NCI-H2171 treated with DMSO at 0.1 percent for 48 hours (cell line): ENCODE data around the gene FAM50B.

Source experiments
- DNase-seq: peaks from one replicate; lab custom pipeline; 2025; lab: John Stamatoyannopoulos, UW

Gene FAM50B

DNA sequence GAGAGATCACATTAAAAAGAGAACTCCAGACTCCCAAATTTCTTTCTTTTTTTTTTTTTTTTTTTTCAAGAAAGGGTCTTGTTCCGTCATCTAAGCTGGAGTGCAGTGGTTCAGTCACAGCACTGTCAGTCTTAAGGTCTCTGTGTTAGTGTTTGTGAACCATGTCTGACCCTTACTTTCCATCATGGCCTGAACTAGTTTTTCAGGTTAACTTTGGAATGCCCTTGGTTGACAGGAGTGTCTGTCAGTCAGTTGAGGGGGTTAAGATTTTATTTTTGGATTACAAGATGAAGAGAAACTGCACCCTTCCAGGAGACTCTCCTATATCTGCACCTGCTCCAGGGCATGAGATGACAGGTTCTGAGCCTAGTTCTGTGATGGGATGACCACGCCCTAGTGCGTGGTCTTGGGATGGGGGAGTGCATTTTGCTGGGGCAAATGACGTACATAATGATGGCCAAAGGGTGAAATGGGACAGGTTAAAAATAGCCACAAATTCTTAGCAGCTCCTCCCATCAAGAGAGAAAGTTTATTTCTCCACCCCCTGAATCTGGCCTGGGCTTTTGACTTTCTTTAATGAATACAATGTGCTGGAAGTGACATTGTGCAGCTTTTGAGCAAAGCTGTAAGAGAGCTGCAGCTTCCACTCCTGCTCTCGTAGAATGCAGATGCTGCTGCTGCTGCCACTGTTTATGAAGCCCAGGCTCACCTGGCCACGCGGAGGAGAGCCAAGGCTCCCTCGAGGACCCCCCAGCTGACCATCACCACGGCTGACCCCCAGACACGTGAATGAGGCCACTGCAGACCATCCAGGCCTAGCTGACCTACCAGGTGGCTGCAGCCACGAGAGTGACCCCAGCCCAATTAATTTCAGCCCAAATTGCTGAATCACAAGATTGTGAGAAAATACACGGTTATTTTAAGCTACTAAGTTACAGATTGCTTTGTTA is 29.7 kb upstream of the FAM50B start:
- no peak for DNase-seq

DNA sequence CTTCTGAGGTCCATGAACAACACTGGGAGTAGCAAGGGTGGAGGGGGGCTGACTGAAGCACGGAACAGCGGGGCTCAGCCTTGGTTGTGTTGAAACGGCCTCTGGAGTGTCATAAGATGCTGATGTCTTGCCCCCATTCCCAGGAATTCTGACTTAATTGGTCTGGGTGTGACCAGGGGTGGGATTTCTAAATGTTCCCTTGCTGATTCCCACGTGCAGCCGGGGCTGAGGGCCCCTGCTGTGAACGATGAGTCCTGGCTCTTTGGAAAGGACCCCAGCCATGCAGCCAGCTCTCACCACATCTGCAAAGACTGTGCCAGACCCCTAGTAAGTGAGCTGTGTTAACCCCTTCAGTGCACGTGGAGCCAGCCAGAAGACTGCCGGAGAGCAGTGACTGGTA is 28.6 kb upstream of the FAM50B start:
- DNase-seq, result no peak

- no peak for DNase-seq
These were observed 26.3 kb upstream of the FAM50B start for GRCh38 chr6:3822747-3823445.

- DNase-seq, result no peak
These were observed 25.5 kb upstream of the FAM50B start for GRCh38 chr6:3823671-3824070.

DNA sequence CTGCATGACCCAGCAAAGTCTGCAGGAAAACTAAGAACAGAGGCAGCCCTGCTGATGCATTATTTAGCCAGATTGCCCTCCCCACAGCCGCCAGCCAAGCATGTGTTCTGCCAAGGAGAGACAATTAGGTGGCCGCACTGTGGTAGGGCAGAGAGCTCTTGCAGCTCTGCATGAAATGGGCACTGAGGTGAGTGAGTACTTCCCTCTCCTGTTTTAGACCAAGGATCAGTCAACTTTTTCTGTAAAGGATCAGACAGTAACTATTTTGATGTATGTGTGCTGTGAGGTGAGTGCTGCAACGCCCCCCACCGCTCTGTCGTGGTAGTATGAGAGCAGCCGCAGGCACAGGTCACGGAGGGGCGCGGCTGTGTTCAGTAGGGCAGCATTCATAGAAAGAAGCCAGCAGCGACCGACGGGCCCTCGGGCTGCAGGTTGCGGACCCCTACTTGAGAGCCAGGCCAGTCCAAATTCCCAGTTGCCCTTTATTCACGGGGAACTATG is 23.8 kb upstream of the FAM50B start:
- peak; percentile 55 for DNase-seq

GRCh38 chr6:3825851-3826581 is 23.2 kb upstream of the FAM50B start:
- DNase-seq, result no peak

GRCh38 chr6:3829285-3829684 is 19.9 kb upstream of the FAM50B start:
- DNase-seq, result no peak

- no peak for DNase-seq
These were observed 18.4 kb upstream of the FAM50B start for GRCh38 chr6:3830806-3831205.

- no peak for DNase-seq
These were observed 17.2 kb upstream of the FAM50B start for GRCh38 chr6:3831761-3832530.

DNA sequence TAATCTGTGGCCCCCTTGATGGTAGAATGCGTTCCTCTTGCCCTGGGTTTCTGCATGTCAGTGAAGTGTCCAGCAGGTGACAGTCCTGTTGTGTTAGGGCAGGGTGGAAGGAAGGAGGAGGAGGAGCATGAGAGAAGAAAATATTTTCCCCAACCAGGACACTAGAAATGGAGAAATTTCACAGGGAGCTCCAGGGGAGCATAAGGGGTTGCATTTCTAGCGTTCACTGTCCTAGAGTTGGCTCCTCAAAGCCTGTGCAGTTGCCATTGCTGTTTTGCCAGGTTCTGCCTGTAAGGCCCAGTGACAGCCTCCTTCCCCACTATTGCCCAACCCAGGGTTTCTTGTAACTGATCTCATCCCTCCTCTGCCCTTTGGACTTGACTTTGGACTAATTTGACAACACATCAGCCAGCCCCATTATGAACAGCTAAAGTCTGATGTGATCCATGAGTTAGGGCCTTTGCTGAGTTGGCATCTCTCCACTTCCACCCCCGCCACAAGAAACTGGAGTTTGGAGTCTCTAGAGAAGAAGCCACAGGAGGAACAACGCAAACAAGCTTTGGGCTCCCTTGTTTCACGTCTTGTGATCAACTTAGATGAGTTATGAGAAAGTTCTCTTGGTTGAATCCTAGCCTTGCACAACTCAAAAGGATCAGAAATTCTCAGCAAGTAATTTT is 14.0 kb upstream of the FAM50B start:
- no peak for DNase-seq

DNA sequence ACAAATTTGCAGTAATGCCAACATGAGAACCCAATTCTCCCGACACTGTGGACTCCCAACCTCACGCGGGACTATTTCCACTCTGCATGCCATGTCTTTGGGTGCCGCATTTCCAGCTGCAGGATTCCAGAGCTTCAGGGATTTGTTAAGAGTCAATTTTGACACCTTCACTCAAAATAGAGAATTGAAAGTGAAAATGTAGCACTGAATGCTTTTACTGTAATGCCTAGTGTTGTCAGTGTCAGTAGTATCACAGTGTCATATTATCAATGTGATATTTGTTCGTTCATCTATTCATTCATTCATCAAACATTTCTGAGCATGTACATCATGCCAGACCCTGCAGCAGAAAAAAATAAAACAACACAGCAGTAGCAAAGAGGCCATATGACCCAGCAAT is 13.4 kb upstream of the FAM50B start:
- no peak for DNase-seq

DNA sequence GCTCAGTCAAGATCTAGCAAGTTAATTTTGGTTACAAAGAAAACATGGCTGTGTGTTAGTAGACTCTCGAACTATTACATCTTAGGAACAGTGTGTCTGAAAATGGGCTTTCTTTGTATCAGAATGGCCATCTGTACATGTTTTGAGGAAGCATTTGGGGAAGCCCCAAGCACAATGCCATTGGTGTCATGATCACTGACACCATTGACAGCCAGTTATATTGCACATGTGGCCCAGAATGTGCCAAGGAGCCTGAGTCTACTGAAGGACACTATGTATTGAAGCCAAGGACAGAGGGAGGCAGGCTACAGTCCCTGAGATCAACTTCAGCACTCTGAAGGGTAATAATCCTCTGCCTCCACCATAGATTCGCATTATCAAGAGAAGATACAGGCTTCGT is 12.6 kb upstream of the FAM50B start:
- no peak for DNase-seq

- DNase-seq, result no peak
These were observed 11.4 kb upstream of the FAM50B start for GRCh38 chr6:3837781-3838180.

GRCh38 chr6:3838992-3839867 is 9.9 kb upstream of the FAM50B start:
- no peak for DNase-seq

DNA sequence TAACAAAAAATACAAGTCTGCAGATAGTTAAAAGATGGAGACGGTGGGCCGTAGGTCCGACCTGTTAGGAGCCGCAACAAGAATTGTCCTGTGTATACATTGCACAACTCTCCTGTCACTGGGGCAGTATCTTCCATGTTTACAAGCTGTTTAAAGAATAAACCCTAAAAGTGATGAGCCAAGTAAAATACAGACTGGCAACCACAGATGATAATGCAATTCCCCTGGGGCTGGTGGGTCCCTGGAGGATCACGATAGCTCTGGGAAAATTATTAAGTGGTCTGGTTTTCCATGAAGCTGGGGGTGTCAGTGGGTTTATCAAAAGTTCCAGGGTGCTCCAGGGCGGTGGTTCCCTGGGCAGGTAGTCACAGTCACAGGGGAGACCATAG is 8.1 kb upstream of the FAM50B start:
- DNase-seq, result peak; percentile 19

DNA sequence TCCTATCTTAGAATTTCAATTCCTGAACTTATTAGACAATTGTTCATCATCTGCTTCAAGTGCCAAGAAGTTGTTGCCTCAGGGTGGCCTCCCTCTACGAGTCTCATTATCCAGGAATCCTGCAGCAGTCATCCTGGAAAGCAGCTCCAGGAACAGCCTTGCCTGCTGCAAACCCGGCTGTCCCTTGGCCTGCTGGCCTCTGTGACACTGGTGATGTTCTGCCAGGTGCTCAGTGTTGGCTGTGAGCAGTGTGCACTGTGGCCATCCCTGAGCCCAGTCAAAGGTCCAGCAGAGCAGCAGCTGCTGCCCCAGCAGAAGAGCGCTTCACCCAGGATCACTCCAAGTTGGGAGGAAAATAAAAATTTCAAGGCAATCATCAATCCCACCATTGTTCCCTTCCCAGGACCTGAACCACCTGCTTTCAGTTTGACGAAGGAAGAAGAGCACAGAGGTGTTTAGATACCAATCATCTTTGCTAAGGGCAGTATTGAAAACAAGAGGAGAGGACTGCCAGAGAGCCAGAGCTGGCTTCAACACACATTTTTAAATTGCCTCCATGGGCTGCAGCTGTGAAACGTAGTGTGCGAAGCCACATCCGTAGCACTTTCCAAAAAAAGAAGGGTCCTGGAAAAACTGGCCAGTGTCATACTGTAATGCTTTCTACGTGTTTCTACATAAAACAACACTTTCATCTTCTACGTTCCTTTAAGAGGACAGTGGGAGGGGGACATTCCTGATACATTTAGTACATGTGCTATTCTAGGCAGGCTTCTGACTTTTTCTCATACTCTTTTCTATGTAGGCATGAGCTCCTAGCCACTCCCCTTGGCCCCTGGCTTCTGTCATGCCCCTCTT is 7.2 kb upstream of the FAM50B start:
- DNase-seq, result no peak

GRCh38 chr6:3843379-3844096 is 5.6 kb upstream of the FAM50B start:
- DNase-seq, result no peak

- no peak for DNase-seq
These were observed 5.1 kb upstream of the FAM50B start for GRCh38 chr6:3844097-3844463.

- no peak for DNase-seq
These were observed 1.7 kb upstream of the FAM50B start for GRCh38 chr6:3847521-3847920.
